H1 (cell line): ENCODE data around the gene ENPP7. TPM values are rescaled to one million over a fixed set of nuclear protein-coding genes. Genes with fewer than 3 reads are reported as not detected.

Experiments used
- CTCF ChIA-PET: fragments of 300-600 bp; sonication (Branson Sonifier 250); formaldehyde crosslinking; loops from one replicate; lab custom pipeline; 2021; ENCODE audit not compliant: partially characterized antibody; lab: Charles Lee
- POLR2A ChIA-PET: fragments of 300-600 bp; sonication (Branson Sonifier 250); formaldehyde crosslinking; loops from one replicate; lab custom pipeline; 2021; ENCODE audit warnings: inconsistent platforms; ENCODE audit not compliant: partially characterized antibody; lab: Charles Lee
- DNase-seq, 2 experiments: peaks; one replicate each; pipeline versions ENCODE4 v3.0.0 to v3.0.0-alpha.2; 2010 to 2022; ENCODE audit warnings: low spot score in 2 of 2, low read depth in 1 of 2, mixed read lengths in 1 of 2
- FAIRE-seq: peaks from 2 replicates; lab custom pipeline; 2011; peaks lifted over from hg19 to GRCh38; lab: Jason Lieb, UNC
- H2AFZ ChIP-seq: 2 replicates; pipeline ENCODE4 v1.8.1; 2012; ENCODE audit warnings: low read length, inconsistent platforms
- H2AK5ac ChIP-seq: 2 replicates; pipeline ENCODE4 v1.6.1; 2013; ENCODE audit warnings: low read depth, low read length
- H2BK120ac ChIP-seq: replicated peaks from 2 replicates; pipeline ENCODE3; 2013; ENCODE audit warnings: low read depth, low read length, inconsistent platforms
- H2BK12ac ChIP-seq: 2 replicates; pipeline ENCODE4 v1.6.1; 2013; ENCODE audit warnings: low read depth, low read length
- H2BK15ac ChIP-seq: 2 replicates; pipeline ENCODE4 v1.6.1; 2013; ENCODE audit warnings: low read length
- H2BK20ac ChIP-seq: 2 replicates; pipeline ENCODE4 v1.6.1; 2013; ENCODE audit warnings: low read length
- H2BK5ac ChIP-seq: 2 replicates; pipeline ENCODE4 v1.6.1; 2013; ENCODE audit warnings: low read depth, low read length
- H3K14ac ChIP-seq: 2 replicates; pipeline ENCODE4 v1.6.1; 2013; ENCODE audit warnings: inconsistent platforms; ENCODE audit not compliant: insufficient read length
- H3K18ac ChIP-seq: 2 replicates; pipeline ENCODE4 v1.6.1; 2013; ENCODE audit warnings: low read length; ENCODE audit errors: extremely low read depth
- H3K23ac ChIP-seq: 2 replicates; pipeline ENCODE4 v1.6.1; 2013; ENCODE audit warnings: inconsistent platforms; ENCODE audit not compliant: insufficient read length
- H3K23me2 ChIP-seq: 2 replicates; pipeline ENCODE4 v1.6.1; 2013; ENCODE audit warnings: low read depth, low read length
- H3K27ac ChIP-seq: 2 replicates; pipeline ENCODE4 v1.6.1; 2011; ENCODE audit warnings: low read depth, low read length, inconsistent platforms
- H3K27me3 ChIP-seq, 4 experiments: replicated peaks in 1 of 4; 1 replicate in 1 of 4; 2 replicates in 3 of 4; pipeline versions ENCODE4 v1.6.1 to v1.8.1; 2011 to 2013; ENCODE audit warnings: low read length in 3 of 4, mild to moderate bottlenecking in 3 of 4, inconsistent platforms in 2 of 4, mixed read lengths in 2 of 4, moderate library complexity in 1 of 4; ENCODE audit not compliant: control insufficient read depth in 3 of 4, insufficient read depth in 3 of 4; ENCODE audit errors: extremely low read depth in 1 of 4
- H3K36me3 ChIP-seq, 4 experiments: 2 replicates each; pipeline versions ENCODE4 v1.6.1 to v1.8.1; 2011 to 2013; ENCODE audit warnings: mild to moderate bottlenecking in 4 of 4, low read length in 3 of 4, moderate library complexity in 2 of 4, control low read depth in 1 of 4, inconsistent platforms in 1 of 4; ENCODE audit not compliant: insufficient read depth in 4 of 4, control insufficient read depth in 2 of 4
- H3K4ac ChIP-seq: replicated peaks from 2 replicates; pipeline ENCODE3; 2013; ENCODE audit warnings: low read length, low read depth, mixed read lengths, inconsistent platforms; ENCODE audit not compliant: insufficient read length
- H3K4me1 ChIP-seq, 4 experiments: replicated peaks in 1 of 4; 1 replicate in 1 of 4; 2 replicates in 3 of 4; pipeline versions ENCODE4 v1.6.1 to v1.8.1; 2011 to 2013; ENCODE audit warnings: low read length in 3 of 4, inconsistent platforms in 2 of 4, mixed read lengths in 1 of 4; ENCODE audit not compliant: insufficient read depth in 4 of 4, control insufficient read depth in 3 of 4
- H3K4me2 ChIP-seq, 2 experiments: 2 replicates each; pipeline versions ENCODE4 v1.6.1 to v1.8.1; 2011 to 2013; ENCODE audit warnings: low read depth in 2 of 2, low read length in 2 of 2, control low read depth in 1 of 2, inconsistent platforms in 1 of 2, mild to moderate bottlenecking in 1 of 2; ENCODE audit not compliant: insufficient read depth in 1 of 2
- H3K4me3 ChIP-seq, 4 experiments: fragments of 200-600, 300-600 bp in 1 of 4; sonication (generic), shearing (Covaris generic), sonication (Bioruptor Twin) in 1 of 4; 2 replicates each; pipeline versions ENCODE4 v1.5.1 to v1.8.1; 2011 to 2016; ENCODE audit warnings: low read length in 4 of 4, low read depth in 3 of 4, control low read depth in 2 of 4, inconsistent platforms in 2 of 4, mild to moderate bottlenecking in 2 of 4, mixed read lengths in 1 of 4, moderate library complexity in 1 of 4; ENCODE audit not compliant: insufficient read depth in 2 of 4; ENCODE audit errors: extremely low read depth in 1 of 4
- H3K56ac ChIP-seq: replicated peaks from 2 replicates; pipeline ENCODE3; 2013; ENCODE audit warnings: low read depth, mild to moderate bottlenecking, mixed read lengths, low read length, inconsistent platforms; ENCODE audit not compliant: insufficient read length
- H3K79me1 ChIP-seq: 2 replicates; pipeline ENCODE4 v1.6.1; 2013; ENCODE audit warnings: low read depth, low read length, control low read depth
- H3K79me2 ChIP-seq, 2 experiments: 2 replicates each; pipeline versions ENCODE4 v1.6.1 to v1.8.1; 2012 to 2013; ENCODE audit warnings: low read length in 2 of 2, mild to moderate bottlenecking in 2 of 2, inconsistent platforms in 1 of 2; ENCODE audit not compliant: insufficient read depth in 2 of 2, control insufficient read depth in 1 of 2
- H3K9ac ChIP-seq, 4 experiments: replicated peaks in 1 of 4; 1 replicate in 1 of 4; 2 replicates in 3 of 4; pipeline versions ENCODE4 v1.6.1 to v1.8.1; 2011 to 2013; ENCODE audit warnings: low read depth in 3 of 4, low read length in 3 of 4, control low read depth in 2 of 4, mild to moderate bottlenecking in 2 of 4, moderate library complexity in 2 of 4, inconsistent platforms in 1 of 4; ENCODE audit errors: extremely low read depth in 1 of 4
- H3K9me3 ChIP-seq, 2 experiments: 2 replicates each; pipeline versions ENCODE4 v1.6.1 to v1.8.1; 2012 to 2013; ENCODE audit warnings: mild to moderate bottlenecking in 2 of 2, moderate library complexity in 2 of 2, control low read depth in 1 of 2, inconsistent platforms in 1 of 2, low read depth in 1 of 2, low read length in 1 of 2, mixed read lengths in 1 of 2; ENCODE audit not compliant: insufficient read depth in 2 of 2
- H4K20me1 ChIP-seq, 2 experiments: replicated peaks in 1 of 2; 2 replicates each; pipeline versions ENCODE3 to v1.8.1; 2011 to 2013; ENCODE audit warnings: inconsistent platforms in 2 of 2, low read length in 2 of 2, mild to moderate bottlenecking in 1 of 2; ENCODE audit not compliant: insufficient read depth in 2 of 2, control insufficient read depth in 1 of 2
- H4K5ac ChIP-seq: 2 replicates; pipeline ENCODE4 v1.6.1; 2013; ENCODE audit warnings: low read length, low read depth, mixed read lengths, inconsistent platforms; ENCODE audit not compliant: insufficient read length
- H4K8ac ChIP-seq: 2 replicates; pipeline ENCODE4 v1.8.0; 2013; ENCODE audit warnings: mild to moderate bottlenecking, moderate library complexity, low read length, inconsistent platforms; ENCODE audit not compliant: insufficient read depth; ENCODE audit errors: extremely low read depth
- H4K91ac ChIP-seq: replicated peaks from 2 replicates; pipeline ENCODE3; 2013; ENCODE audit warnings: low read length, mixed read lengths, inconsistent platforms; ENCODE audit not compliant: insufficient read length
- E2F6 ChIP-seq: IDR thresholded peaks from 2 replicates; pipeline ENCODE4 v1.6.1; 2012; ENCODE audit warnings: inconsistent platforms
- MAX ChIP-seq: IDR thresholded peaks from 2 replicates; pipeline ENCODE4 v1.6.1; 2012; ENCODE audit warnings: inconsistent platforms
- SUZ12 ChIP-seq: fragments of 200-600 bp; sonication (generic); IDR thresholded peaks from 2 replicates; pipeline ENCODE4 v1.6.1; 2012; ENCODE audit warnings: mild to moderate bottlenecking, inconsistent platforms, low read length, moderate library complexity, mixed read lengths
- WGBS, 2 experiments: shearing (Covaris generic) in 1 of 2; methylation state at CpG; one replicate each; pipeline versions ENCODE4 v1.1.6 to v1.1.7; 2013 to 2015; ENCODE audit warnings: low lambda C conversion rate in 2 of 2, mixed read lengths in 2 of 2, inconsistent platforms in 1 of 2, low coverage in 1 of 2, missing lambda C conversion rate in 1 of 2; ENCODE audit not compliant: insufficient replicate concordance in 2 of 2, insufficient coverage in 1 of 2, insufficient read length in 1 of 2; ENCODE audit errors: extremely low coverage in 1 of 2, missing lambda C conversion rate in 1 of 2; 5-methylcytosine and 5-hydroxymethylcytosine counted together
- polyA plus RNA-seq, 7 experiments: library from polyadenylated mRNA; depleted of rRNA in 3 of 7; stranded (reverse) in 5 of 7; unstranded in 2 of 7; fragments of >200 nt in 5 of 7; fragments of 200-250 nt in 2 of 7; gene quantifications; 1 replicate in 5 of 7; 2 replicates in 1 of 7; 4 replicates in 1 of 7; pipeline versions ENCODE4 v1.2.1 to v1.2.3, GENCODE V29; 2011 to 2013; ENCODE audit warnings: missing spikeins in 2 of 7, mixed read lengths in 2 of 7
- total RNA-seq: library from RNA; stranded (reverse); fragmentation: NEBNext Ultra II Directional; extraction: Animal tissue kit (Norgen Biotek cat#: 25700); gene quantifications from 2 replicates; pipeline ENCODE4 v1.2.1, GENCODE V29; 2021

The ENPP7 gene
- total and polyA plus RNA-seq, 2 of the 8 experiments (the other 6 are each of a cell fraction or from before 2014, with no cell fraction given), result not detected

GRCh38 chr17:79691931-79692330 lies 38.8 kb upstream of the ENPP7 start:
- Histone ChIP-seq H3K4me2 (no peak overlapping the region), H3K79me2 (no peaks in the 10 kb centered on the region), H4K20me1 (peaks cover 0 to 5% of the 10 kb centered on the region in 2 experiments), H4K8ac (no peak overlapping the region), H3K27me3 (peaks cover 0 to 7% (median 0%) of the 10 kb centered on the region in 4 experiments; a peak in 3 of 7 replicates), H3K36me3 (no peaks in the 10 kb centered on the region), H3K18ac (peak overlapping the region; percentile 51; the same call in 1 of the 2 replicates), H3K56ac (no peak overlapping the region), H2BK20ac (peak overlapping the region; percentile 64; the same call in 1 of the 2 replicates), H3K9me3 (no peaks in the 10 kb centered on the region), H3K23me2 (no peaks in the 10 kb centered on the region; the same call in 1 of the 2 replicates), H3K4me1 (peaks cover 5 to 26% (median 15%) of the 10 kb centered on the region in 4 experiments), H4K91ac (no peak overlapping the region), H3K9ac (no peak overlapping the region), H2BK120ac (no peak overlapping the region), H3K27ac (no peak overlapping the region), H2BK15ac (no peak overlapping the region), H3K14ac (no peak overlapping the region), H2BK5ac (peak overlapping the region; percentile 28; the same call in 1 of the 2 replicates), H3K23ac (no peak overlapping the region), H3K79me1 (no peaks in the 10 kb centered on the region), H3K4me3 (no peak overlapping the region), H3K4ac (no peak overlapping the region), H4K5ac (no peak overlapping the region), H2AK5ac (no peak overlapping the region), H2AFZ (no peak overlapping the region), H2BK12ac (no peak overlapping the region)
- FAIRE-seq, result no peak
- POLR2A ChIA-PET, result no interaction called here
- CTCF ChIA-PET, result interaction anchor here (0.7 to 3.2 kb wide), 7 partner anchors 12 to 291 kb away, joined by 3 to 14 read pairs (median 4); no protein-coding TSS in a partner anchor
- 34% methylated on average over 9 of the region's 9 CpGs; no CpG with 5 or more reads in 1 of the 2 experiments for WGBS, 2 experiments
- no peak for DNase-seq
- TF ChIP-seq MAX (peak; percentile 67), SUZ12 (no peak), E2F6 (peak; percentile 30; the same call in 1 of the 2 replicates)
